HG03457 (cell line): Measurements from ENCODE around the gene KCNRG.
"Not testable (repeated sequence)": the region's sequence is repeated elsewhere in the genome, so short reads cannot be mapped to it uniquely, and the experiment has no call there.

Experiments
- ATAC-seq: cut with Tn5 transposase; IDR thresholded peaks from one replicate; pipeline ENCODE4 v1.9.1; 2021; ENCODE audit warnings: moderate number of reproducible peaks; ENCODE audit not compliant: unreplicated experiment

Gene KCNRG

DNA sequence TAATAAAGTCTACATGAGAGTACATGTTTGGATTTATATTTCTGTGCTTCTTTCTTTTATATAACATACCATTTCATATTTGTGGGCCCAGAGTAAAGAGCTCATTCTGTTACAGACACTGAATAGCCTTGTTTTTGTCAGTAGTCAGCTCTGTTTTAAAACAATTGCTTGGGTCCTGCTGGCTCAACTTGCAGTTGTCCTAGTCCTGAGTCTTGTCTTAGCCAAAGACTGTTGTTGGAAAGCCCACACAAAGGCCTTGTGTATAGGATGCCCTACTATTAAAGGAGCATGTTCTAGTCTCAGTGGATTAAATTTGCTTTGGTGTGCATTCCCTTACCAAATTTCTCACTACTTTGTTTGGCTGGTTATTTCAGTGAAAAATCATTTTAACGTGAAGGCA, 3.8 kb upstream of the KCNRG start:
- ATAC-seq = no peak

DNA sequence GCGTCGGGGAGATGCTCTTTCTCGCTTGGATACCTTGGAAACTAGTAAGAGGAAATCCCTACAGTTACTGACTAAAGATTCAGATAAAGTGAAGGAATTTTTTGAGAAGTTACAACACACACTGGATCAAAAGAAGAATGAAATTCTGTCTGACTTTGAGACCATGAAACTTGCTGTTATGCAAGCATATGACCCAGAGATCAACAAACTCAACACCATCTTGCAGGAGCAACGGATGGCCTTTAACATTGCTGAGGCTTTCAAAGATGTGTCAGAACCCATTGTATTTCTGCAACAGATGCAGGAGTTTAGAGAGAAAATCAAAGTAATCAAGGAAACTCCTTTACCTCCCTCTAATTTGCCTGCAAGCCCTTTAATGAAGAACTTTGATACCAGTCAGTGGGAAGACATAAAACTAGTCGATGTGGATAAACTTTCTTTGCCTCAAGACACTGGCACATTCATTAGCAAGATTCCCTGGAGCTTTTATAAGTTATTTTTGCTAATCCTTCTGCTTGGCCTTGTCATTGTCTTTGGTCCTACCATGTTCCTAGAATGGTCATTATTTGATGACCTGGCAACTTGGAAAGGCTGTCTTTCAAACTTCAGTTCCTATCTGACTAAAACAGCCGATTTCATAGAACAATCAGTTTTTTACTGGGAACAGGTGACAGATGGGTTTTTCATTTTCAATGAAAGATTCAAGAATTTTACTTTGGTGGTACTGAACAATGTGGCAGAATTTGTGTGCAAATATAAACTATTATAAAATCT, 2.7 kb upstream of the KCNRG start:
- ATAC-seq = no peak

- no peak for ATAC-seq
Measured at GRCh38 chr13:50014386-50014785, 858 bp upstream of the KCNRG start.

DNA sequence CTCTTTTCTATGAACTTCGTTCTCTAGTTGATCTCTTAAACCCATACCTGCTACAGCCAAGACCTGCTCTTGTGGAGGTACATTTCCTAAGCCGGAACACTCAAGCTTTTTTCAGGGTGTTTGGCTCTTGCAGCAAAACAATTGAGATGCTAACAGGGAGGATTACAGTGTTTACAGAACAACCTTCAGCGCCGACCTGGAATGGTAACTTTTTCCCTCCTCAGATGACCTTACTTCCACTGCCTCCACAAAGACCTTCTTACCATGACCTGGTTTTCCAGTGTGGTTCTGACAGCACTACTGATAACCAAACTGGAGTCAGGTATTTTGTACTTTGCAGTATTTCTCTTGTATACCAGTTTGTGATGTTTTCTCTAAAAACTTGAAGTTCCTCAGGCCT, 506 bp downstream of the KCNRG start:
- ATAC-seq = no peak

DNA sequence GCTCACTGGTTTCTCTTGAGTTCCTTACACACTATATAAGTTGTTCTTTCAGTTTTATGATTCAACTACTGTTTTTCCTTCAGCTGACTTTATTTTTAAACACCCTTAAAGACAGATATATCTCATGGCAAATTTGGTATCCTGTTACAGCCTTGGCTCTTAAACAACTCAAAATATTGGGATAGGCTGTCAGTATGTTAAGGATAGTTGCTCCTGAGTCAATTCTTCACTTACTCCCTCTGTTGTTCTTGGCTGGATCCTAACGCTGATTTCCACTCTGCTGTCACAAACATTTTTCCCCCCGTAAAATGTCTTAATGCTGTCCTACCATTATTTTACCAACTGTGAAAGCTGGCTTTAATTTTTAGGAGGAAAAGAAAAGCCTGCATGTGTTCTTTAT, 1.2 kb downstream of the KCNRG start:
- ATAC-seq = no peak

DNA sequence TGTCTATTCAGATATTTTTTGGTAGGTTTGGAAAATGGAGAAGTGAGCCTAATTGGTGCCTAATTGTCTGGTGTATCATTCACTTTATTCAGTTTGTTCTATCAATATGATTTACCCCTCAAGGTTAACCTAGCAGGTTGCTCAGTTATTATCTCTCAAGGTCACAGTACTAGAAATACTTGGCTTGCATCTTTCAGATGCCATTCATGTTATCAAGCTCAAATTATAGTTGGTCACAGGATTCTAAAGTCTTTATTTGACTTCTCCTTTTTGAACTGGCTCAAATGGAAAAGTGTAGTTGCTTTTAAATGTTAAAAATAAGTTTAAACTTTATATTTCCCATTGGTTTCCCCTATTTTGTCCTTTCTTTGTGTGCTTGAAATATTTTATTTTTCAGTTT, 2.6 kb downstream of the KCNRG start:
- ATAC-seq = no peak

GRCh38 chr13:50025436-50025835, 10.2 kb downstream of the KCNRG start:
- ATAC-seq = no peak

DNA sequence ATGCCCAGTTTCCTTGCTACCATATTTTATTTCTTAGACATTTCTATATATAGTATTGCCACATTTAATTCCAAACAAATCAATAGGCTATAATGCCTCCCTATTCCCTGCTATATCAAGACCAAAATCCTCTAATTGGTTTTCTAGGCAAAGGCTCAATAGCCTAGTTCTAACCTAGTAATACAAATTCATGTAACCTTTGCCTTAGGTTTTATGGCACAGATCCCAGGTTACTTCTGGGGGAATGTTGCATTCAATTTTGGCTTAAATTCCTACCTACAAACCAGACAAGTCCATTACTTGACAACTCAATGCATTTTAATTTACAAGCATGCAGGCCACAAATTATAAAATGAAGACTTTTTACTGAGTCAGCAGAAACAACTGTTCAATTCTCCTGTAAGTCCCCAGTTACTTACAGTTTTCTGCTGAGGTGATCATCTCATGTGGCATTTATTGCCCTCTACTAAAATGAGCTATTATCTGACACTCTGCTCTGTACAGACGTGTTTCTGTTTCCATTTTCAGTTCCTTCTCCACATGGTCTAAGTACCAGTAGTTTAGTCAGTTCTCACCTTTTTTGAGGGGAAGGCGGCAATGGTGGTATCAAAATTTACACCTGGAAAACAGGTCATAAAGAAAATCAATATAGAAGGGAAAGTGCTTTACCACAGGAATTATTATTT, 11.7 kb downstream of the KCNRG start:
- peak; percentile 98 for ATAC-seq

DNA sequence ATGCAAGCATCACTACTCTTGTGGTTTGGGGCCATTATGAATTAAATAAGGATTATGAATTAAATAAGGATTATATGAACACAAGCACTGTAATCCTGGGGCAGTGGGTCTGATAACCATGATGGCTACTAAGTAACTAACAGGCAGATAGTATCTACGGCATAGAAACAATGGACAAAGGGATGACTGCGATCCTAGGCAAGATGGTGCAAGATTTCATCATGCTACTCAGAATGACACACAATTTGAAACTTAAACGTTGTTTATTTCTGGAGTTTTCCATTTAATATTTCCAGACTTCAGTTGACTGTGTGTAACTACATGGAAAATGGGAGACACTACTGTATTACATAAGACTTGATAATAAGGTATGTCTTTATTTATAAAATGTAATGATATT, 15.1 kb downstream of the KCNRG start:
- no peak for ATAC-seq

DNA sequence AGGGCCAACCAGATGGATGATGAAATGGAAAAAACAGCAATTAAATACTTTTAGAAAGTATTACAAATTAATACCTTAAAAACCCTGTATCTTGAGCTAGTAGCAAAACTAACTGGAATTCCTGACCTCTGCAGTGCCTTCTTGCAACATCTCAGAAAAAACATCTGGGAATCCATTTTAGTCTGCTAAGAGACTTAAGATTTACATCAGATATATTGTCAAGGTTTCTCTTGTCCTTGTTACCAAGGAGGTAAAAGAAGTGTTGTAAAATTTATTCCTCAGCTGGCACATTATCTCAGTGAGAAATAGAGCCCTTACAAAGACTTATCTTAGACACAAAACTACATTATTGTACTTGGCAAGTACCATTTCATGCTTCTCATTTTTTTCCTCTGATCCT, 18.5 kb downstream of the KCNRG start:
- no peak for ATAC-seq

DNA sequence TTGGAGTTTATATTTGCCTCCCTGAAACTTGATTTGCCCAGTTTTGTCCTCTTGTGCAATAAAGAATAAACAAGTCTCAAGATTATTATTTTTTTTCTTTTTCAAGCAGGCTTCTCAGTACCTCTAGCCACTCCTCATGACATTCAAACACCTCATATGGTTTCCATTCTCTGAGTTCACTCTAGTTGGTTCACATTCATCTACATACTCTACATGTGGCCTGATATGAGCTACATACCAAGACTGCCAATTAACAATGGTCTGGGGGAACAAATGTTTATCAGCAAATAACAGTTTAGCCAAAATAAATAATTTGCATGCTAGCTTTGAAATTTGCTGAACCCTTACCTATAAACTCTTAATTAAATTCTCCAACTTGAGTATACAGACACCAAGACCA, 22.5 kb downstream of the KCNRG start:
- ATAC-seq = no peak

DNA sequence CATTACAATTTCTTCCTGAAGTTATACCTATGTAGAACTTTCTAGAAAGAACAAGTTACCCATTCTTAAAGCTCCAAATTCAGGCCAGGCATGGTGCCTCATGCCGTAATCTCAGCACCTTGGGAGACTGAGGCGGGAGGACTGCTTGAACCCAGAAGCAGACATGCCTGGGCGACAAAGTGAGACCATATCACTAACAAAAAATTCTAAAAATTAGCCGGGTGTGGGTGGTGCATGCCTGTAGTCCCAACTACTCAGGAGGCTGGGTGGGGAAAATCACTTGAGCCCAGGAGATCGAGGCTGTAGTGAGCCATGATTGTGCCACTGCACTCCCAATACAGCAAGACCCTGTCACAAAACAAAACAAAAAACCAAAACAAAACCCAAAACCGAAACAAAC, 23.0 kb downstream of the KCNRG start:
- ATAC-seq = no peak

GRCh38 chr13:50052478-50052877, 37.2 kb downstream of the KCNRG start:
- ATAC-seq = no peak

DNA sequence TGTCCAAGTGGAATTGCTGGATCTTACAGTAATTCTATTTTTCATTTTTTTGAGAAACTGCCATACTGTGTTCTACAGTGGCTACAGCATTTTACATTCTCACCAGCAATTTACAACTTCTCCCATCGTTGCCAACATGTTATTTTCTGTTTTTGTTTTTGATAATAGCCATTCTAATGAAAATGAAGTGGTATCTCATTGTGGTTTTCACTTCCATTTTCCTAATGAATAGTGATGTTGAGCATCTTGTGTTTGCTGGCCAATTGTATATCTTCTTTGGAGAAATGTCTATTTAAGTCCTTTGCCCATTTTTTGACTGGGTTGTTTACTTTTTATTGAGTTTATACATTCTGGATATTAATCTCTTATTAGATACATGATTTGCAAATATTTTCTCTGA, 38.6 kb downstream of the KCNRG start:
- ATAC-seq = no peak

- ATAC-seq = no peak
Measured at GRCh38 chr13:50055454-50055853, 40.2 kb downstream of the KCNRG start.

GRCh38 chr13:50060718-50061117, 45.5 kb downstream of the KCNRG start:
- no peak for ATAC-seq

DNA sequence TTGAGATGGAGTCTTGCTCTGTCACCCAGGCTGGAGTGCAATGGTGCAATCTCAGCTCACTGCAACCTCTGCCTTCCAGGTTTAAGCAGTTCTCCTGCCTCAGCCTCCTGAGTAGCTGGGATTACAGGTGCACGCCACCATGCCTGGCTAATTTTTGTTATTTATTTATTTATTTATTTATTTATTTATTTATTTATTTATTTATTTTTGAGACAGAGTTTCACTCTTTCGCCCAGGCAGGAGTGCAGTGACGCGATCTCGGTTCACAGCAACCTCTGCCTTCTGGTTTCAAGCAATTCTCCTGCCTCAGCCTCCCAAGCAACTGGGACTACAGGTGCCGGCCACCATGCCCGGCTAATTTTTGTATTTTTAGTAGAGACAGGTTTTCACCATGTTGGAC, 47.1 kb downstream of the KCNRG start:
- ATAC-seq = not testable (repeated sequence)

GRCh38 chr13:50065712-50066111, 50.5 kb downstream of the KCNRG start:
- ATAC-seq = no peak

GRCh38 chr13:50068508-50068907, 53.3 kb downstream of the KCNRG start:
- no peak for ATAC-seq

GRCh38 chr13:50069261-50069660, 54.0 kb downstream of the KCNRG start:
- no peak for ATAC-seq

- no peak for ATAC-seq
Measured at GRCh38 chr13:50070186-50070585, 54.9 kb downstream of the KCNRG start.
